ENCODE results near the gene BTG4. TPM values are rescaled to one million over a fixed set of nuclear protein-coding genes. Genes with fewer than 3 reads are reported as not detected.

The BTG4 gene
- total and polyA plus RNA-seq, 9 of the 15 experiments (the other 6 are each of a cell fraction or from before 2014, with no cell fraction given): not detected

DNA sequence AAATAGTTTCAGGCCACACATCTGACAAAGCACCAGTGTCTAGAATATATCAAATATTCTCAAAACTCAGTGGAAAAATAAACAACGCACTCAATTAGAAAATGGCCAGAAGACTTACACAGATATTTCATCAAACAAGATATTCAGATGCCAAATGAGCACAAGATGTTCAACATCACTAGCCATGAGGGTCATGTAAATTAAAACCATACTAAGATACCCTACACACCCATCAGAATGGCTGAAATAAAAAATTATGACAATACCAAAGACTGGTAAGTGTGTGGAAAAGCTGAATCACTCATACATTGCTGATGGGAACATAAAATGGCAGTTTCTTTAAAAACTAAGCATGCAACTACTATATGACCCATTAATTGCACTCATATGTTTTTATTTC is 21.7 kb downstream of the BTG4 start (continued):
- TF ChIP-seq IRF2 (CRISPR knock-in tag; IDR thresholded peaks at IDR 0.05) (no peak), ZNF146 (CRISPR knock-in tag; IDR thresholded peaks at IDR 0.05; ENCODE audit: unreplicated experiment) (no peak), CCAR2 (IDR thresholded peaks at IDR 0.05; ENCODE audit: low read depth, low read length) (no peak)

DNA sequence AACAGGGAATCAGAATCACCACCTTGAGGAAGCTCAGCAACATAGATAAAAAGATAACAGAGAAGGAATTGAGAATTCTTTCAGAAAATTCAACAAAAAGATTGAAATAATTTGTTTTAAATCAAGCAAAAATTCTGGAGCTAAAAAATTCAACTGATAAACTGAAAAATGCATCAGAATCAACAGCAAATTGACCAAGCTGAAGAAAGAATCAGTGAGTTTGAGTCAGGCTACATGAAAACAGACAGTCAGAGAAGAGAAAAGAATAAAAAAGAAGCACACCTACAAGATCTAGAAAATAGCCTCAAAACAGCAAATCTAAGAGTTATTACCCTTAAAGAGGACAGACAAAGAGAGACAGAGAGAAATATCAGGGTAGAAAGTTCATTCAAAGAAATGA is 28.8 kb downstream of the BTG4 start:
- intact Hi-C loops (cut with micrococcal nuclease) (no loop called here), in situ Hi-C loops (cut with MboI) (no loop called here)
- Histone ChIP-seq H3K4me2 (ENCODE audit: insufficient read depth, low read length) (no peak overlapping the region), H3K79me2 (ENCODE audit: control insufficient read depth, insufficient read depth, low read length) (no peaks in the 10 kb centered on the region), H3K27me3 (ENCODE audit: control insufficient read depth in 2 of 2, insufficient read depth in 2 of 2, low read length in 2 of 2) (no peaks in the 10 kb centered on the region), H3K4me1 (replicated peaks in 1 of 2; ENCODE audit: control insufficient read depth in 2 of 2, insufficient read depth in 2 of 2, low read length in 2 of 2) (no peaks in the 10 kb centered on the region), H2AFZ (ENCODE audit: low read depth, low read length) (no peak overlapping the region), H3K9me3 (replicated peaks; ENCODE audit: control insufficient read depth, insufficient read depth, low read depth, low read length) (no peaks in the 10 kb centered on the region; the same call in 1 of the 2 replicates), H4K20me1 (replicated peaks; ENCODE audit: control insufficient read depth, insufficient read depth, low read length) (no peaks in the 10 kb centered on the region), H3K9ac (ENCODE audit: insufficient read depth in 1 of 2, low read depth in 2 of 2, low read length in 2 of 2) (no peak overlapping the region), H3K36me3 (ENCODE audit: control insufficient read depth, insufficient read depth, low read length) (no peaks in the 10 kb centered on the region), H3K4me3 (no peak overlapping the region), H3K9me1 (ENCODE audit: control insufficient read depth, insufficient read depth, low read length) (no peaks in the 10 kb centered on the region), H3K27ac (ENCODE audit: extremely low read depth, low read depth, low read length) (no peak overlapping the region)
- CTCF ChIA-PET (ENCODE audit: low intra/inter-chr PET ratio): no interaction called here
- DNase-seq (ENCODE audit: extremely low read depth in 1 of 4, low spot score in 3 of 4) (no peak), ATAC-seq (no peak), FAIRE-seq (no peak)
- no peak for TF ChIP-seq PTBP1 (IDR thresholded peaks at IDR 0.05; ENCODE audit: low read depth, low read length)
- peak; percentile 41 for TF ChIP-seq ZNF280A (IDR thresholded peaks at IDR 0.05; ENCODE audit: low read depth, partially characterized antibody)
- TF ChIP-seq CBX5 (IDR thresholded peaks at IDR 0.05; ENCODE audit: borderline replicate concordance, low read depth): 0 out of 2 replicates have a peak, but pooled peaks have one; percentile 32
- peak; percentile 80; the same call in 1 of the 2 replicates for TF ChIP-seq TRIM28 (IDR thresholded peaks at IDR 0.05)
- TF ChIP-seq CBX3 (IDR thresholded peaks at IDR 0.05; ENCODE audit: borderline replicate concordance in 1 of 2, low read length in 2 of 2): 0 out of 3 replicates have a peak, but pooled peaks of 1 of the 2 experiments have one; percentile 66
- POLR2A ChIA-PET: no interaction called here
- BruUV-seq (replicated peaks): no TSS peak

All from K562 (cell line).